H1 (cell line): Measurements from ENCODE around the gene SCAI. TPM values are rescaled to one million over a fixed set of nuclear protein-coding genes. Genes with fewer than 3 reads are reported as not detected.

Experiments used
- CTCF ChIA-PET: fragments of 300-600 bp; sonication (Branson Sonifier 250); formaldehyde crosslinking; loops from one replicate; lab custom pipeline; 2021; ENCODE audit not compliant: partially characterized antibody; lab: Charles Lee
- POLR2A ChIA-PET: fragments of 300-600 bp; sonication (Branson Sonifier 250); formaldehyde crosslinking; loops from one replicate; lab custom pipeline; 2021; ENCODE audit warnings: inconsistent platforms; ENCODE audit not compliant: partially characterized antibody; lab: Charles Lee
- DNase-seq, 2 experiments: peaks; one replicate each; pipeline versions ENCODE4 v3.0.0 to v3.0.0-alpha.2; 2010 to 2022; ENCODE audit warnings: low spot score in 2 of 2, low read depth in 1 of 2, mixed read lengths in 1 of 2
- FAIRE-seq: peaks from 2 replicates; lab custom pipeline; 2011; peaks lifted over from hg19 to GRCh38; lab: Jason Lieb, UNC
- H2AFZ ChIP-seq: 2 replicates; pipeline ENCODE4 v1.8.1; 2012; ENCODE audit warnings: low read length, inconsistent platforms
- H2AK5ac ChIP-seq: 2 replicates; pipeline ENCODE4 v1.6.1; 2013; ENCODE audit warnings: low read depth, low read length
- H2BK120ac ChIP-seq: replicated peaks from 2 replicates; pipeline ENCODE3; 2013; ENCODE audit warnings: low read depth, low read length, inconsistent platforms
- H2BK12ac ChIP-seq: 2 replicates; pipeline ENCODE4 v1.6.1; 2013; ENCODE audit warnings: low read depth, low read length
- H2BK15ac ChIP-seq: 2 replicates; pipeline ENCODE4 v1.6.1; 2013; ENCODE audit warnings: low read length
- H2BK20ac ChIP-seq: 2 replicates; pipeline ENCODE4 v1.6.1; 2013; ENCODE audit warnings: low read length
- H2BK5ac ChIP-seq: 2 replicates; pipeline ENCODE4 v1.6.1; 2013; ENCODE audit warnings: low read depth, low read length
- H3K14ac ChIP-seq: 2 replicates; pipeline ENCODE4 v1.6.1; 2013; ENCODE audit warnings: inconsistent platforms; ENCODE audit not compliant: insufficient read length
- H3K18ac ChIP-seq: 2 replicates; pipeline ENCODE4 v1.6.1; 2013; ENCODE audit warnings: low read length; ENCODE audit errors: extremely low read depth
- H3K23ac ChIP-seq: 2 replicates; pipeline ENCODE4 v1.6.1; 2013; ENCODE audit warnings: inconsistent platforms; ENCODE audit not compliant: insufficient read length
- H3K23me2 ChIP-seq: 2 replicates; pipeline ENCODE4 v1.6.1; 2013; ENCODE audit warnings: low read depth, low read length
- H3K27ac ChIP-seq: 2 replicates; pipeline ENCODE4 v1.6.1; 2011; ENCODE audit warnings: low read depth, low read length, inconsistent platforms
- H3K27me3 ChIP-seq, 4 experiments: replicated peaks in 1 of 4; 1 replicate in 1 of 4; 2 replicates in 3 of 4; pipeline versions ENCODE4 v1.6.1 to v1.8.1; 2011 to 2013; ENCODE audit warnings: low read length in 3 of 4, mild to moderate bottlenecking in 3 of 4, inconsistent platforms in 2 of 4, mixed read lengths in 2 of 4, moderate library complexity in 1 of 4; ENCODE audit not compliant: control insufficient read depth in 3 of 4, insufficient read depth in 3 of 4; ENCODE audit errors: extremely low read depth in 1 of 4
- H3K36me3 ChIP-seq, 4 experiments: 2 replicates each; pipeline versions ENCODE4 v1.6.1 to v1.8.1; 2011 to 2013; ENCODE audit warnings: mild to moderate bottlenecking in 4 of 4, low read length in 3 of 4, moderate library complexity in 2 of 4, control low read depth in 1 of 4, inconsistent platforms in 1 of 4; ENCODE audit not compliant: insufficient read depth in 4 of 4, control insufficient read depth in 2 of 4
- H3K4ac ChIP-seq: replicated peaks from 2 replicates; pipeline ENCODE3; 2013; ENCODE audit warnings: low read length, low read depth, mixed read lengths, inconsistent platforms; ENCODE audit not compliant: insufficient read length
- H3K4me1 ChIP-seq, 4 experiments: replicated peaks in 1 of 4; 1 replicate in 1 of 4; 2 replicates in 3 of 4; pipeline versions ENCODE4 v1.6.1 to v1.8.1; 2011 to 2013; ENCODE audit warnings: low read length in 3 of 4, inconsistent platforms in 2 of 4, mixed read lengths in 1 of 4; ENCODE audit not compliant: insufficient read depth in 4 of 4, control insufficient read depth in 3 of 4
- H3K4me2 ChIP-seq, 2 experiments: 2 replicates each; pipeline versions ENCODE4 v1.6.1 to v1.8.1; 2011 to 2013; ENCODE audit warnings: low read depth in 2 of 2, low read length in 2 of 2, control low read depth in 1 of 2, inconsistent platforms in 1 of 2, mild to moderate bottlenecking in 1 of 2; ENCODE audit not compliant: insufficient read depth in 1 of 2
- H3K4me3 ChIP-seq, 4 experiments: fragments of 200-600, 300-600 bp in 1 of 4; sonication (generic), shearing (Covaris generic), sonication (Bioruptor Twin) in 1 of 4; 2 replicates each; pipeline versions ENCODE4 v1.5.1 to v1.8.1; 2011 to 2016; ENCODE audit warnings: low read length in 4 of 4, low read depth in 3 of 4, control low read depth in 2 of 4, inconsistent platforms in 2 of 4, mild to moderate bottlenecking in 2 of 4, mixed read lengths in 1 of 4, moderate library complexity in 1 of 4; ENCODE audit not compliant: insufficient read depth in 2 of 4; ENCODE audit errors: extremely low read depth in 1 of 4
- H3K56ac ChIP-seq: replicated peaks from 2 replicates; pipeline ENCODE3; 2013; ENCODE audit warnings: low read depth, mild to moderate bottlenecking, mixed read lengths, low read length, inconsistent platforms; ENCODE audit not compliant: insufficient read length
- H3K79me1 ChIP-seq: 2 replicates; pipeline ENCODE4 v1.6.1; 2013; ENCODE audit warnings: low read depth, low read length, control low read depth
- H3K79me2 ChIP-seq, 2 experiments: 2 replicates each; pipeline versions ENCODE4 v1.6.1 to v1.8.1; 2012 to 2013; ENCODE audit warnings: low read length in 2 of 2, mild to moderate bottlenecking in 2 of 2, inconsistent platforms in 1 of 2; ENCODE audit not compliant: insufficient read depth in 2 of 2, control insufficient read depth in 1 of 2
- H3K9ac ChIP-seq, 4 experiments: replicated peaks in 1 of 4; 1 replicate in 1 of 4; 2 replicates in 3 of 4; pipeline versions ENCODE4 v1.6.1 to v1.8.1; 2011 to 2013; ENCODE audit warnings: low read depth in 3 of 4, low read length in 3 of 4, control low read depth in 2 of 4, mild to moderate bottlenecking in 2 of 4, moderate library complexity in 2 of 4, inconsistent platforms in 1 of 4; ENCODE audit errors: extremely low read depth in 1 of 4
- H3K9me3 ChIP-seq, 2 experiments: 2 replicates each; pipeline versions ENCODE4 v1.6.1 to v1.8.1; 2012 to 2013; ENCODE audit warnings: mild to moderate bottlenecking in 2 of 2, moderate library complexity in 2 of 2, control low read depth in 1 of 2, inconsistent platforms in 1 of 2, low read depth in 1 of 2, low read length in 1 of 2, mixed read lengths in 1 of 2; ENCODE audit not compliant: insufficient read depth in 2 of 2
- H4K20me1 ChIP-seq, 2 experiments: replicated peaks in 1 of 2; 2 replicates each; pipeline versions ENCODE3 to v1.8.1; 2011 to 2013; ENCODE audit warnings: inconsistent platforms in 2 of 2, low read length in 2 of 2, mild to moderate bottlenecking in 1 of 2; ENCODE audit not compliant: insufficient read depth in 2 of 2, control insufficient read depth in 1 of 2
- H4K5ac ChIP-seq: 2 replicates; pipeline ENCODE4 v1.6.1; 2013; ENCODE audit warnings: low read length, low read depth, mixed read lengths, inconsistent platforms; ENCODE audit not compliant: insufficient read length
- H4K8ac ChIP-seq: 2 replicates; pipeline ENCODE4 v1.8.0; 2013; ENCODE audit warnings: mild to moderate bottlenecking, moderate library complexity, low read length, inconsistent platforms; ENCODE audit not compliant: insufficient read depth; ENCODE audit errors: extremely low read depth
- H4K91ac ChIP-seq: replicated peaks from 2 replicates; pipeline ENCODE3; 2013; ENCODE audit warnings: low read length, mixed read lengths, inconsistent platforms; ENCODE audit not compliant: insufficient read length
- POLR2AphosphoS5 ChIP-seq: IDR thresholded peaks from 2 replicates; pipeline ENCODE4 v1.6.1; 2011; ENCODE audit warnings: low read depth, low read length
- WGBS, 2 experiments: shearing (Covaris generic) in 1 of 2; methylation state at CpG; one replicate each; pipeline versions ENCODE4 v1.1.6 to v1.1.7; 2013 to 2015; ENCODE audit warnings: low lambda C conversion rate in 2 of 2, mixed read lengths in 2 of 2, inconsistent platforms in 1 of 2, low coverage in 1 of 2, missing lambda C conversion rate in 1 of 2; ENCODE audit not compliant: insufficient replicate concordance in 2 of 2, insufficient coverage in 1 of 2, insufficient read length in 1 of 2; ENCODE audit errors: extremely low coverage in 1 of 2, missing lambda C conversion rate in 1 of 2; 5-methylcytosine and 5-hydroxymethylcytosine counted together
- polyA plus RNA-seq, 7 experiments: library from polyadenylated mRNA; depleted of rRNA in 3 of 7; stranded (reverse) in 5 of 7; unstranded in 2 of 7; fragments of >200 nt in 5 of 7; fragments of 200-250 nt in 2 of 7; gene quantifications; 1 replicate in 5 of 7; 2 replicates in 1 of 7; 4 replicates in 1 of 7; pipeline versions ENCODE4 v1.2.1 to v1.2.3, GENCODE V29; 2011 to 2013; ENCODE audit warnings: missing spikeins in 2 of 7, mixed read lengths in 2 of 7
- total RNA-seq: library from RNA; stranded (reverse); fragmentation: NEBNext Ultra II Directional; extraction: Animal tissue kit (Norgen Biotek cat#: 25700); gene quantifications from 2 replicates; pipeline ENCODE4 v1.2.1, GENCODE V29; 2021
- TF ChIP-seq, protein P1 (sequence below): IDR thresholded peaks from 2 replicates; pipeline ENCODE4 v1.6.1; 2011; ENCODE audit warnings: low read length, improper control_type of control experiment

SCAI gene
- total and polyA plus RNA-seq, 2 of the 8 experiments (the other 6 are each of a cell fraction or from before 2014, with no cell fraction given): 6.4 to 19.8 TPM

GRCh38 chr9:124894035-124894740, 249.1 kb downstream of the SCAI start:
- POLR2A ChIA-PET: interaction anchor here (2.0 to 31.1 kb wide), 2 partner anchors 14 to 31 kb away, joined by 7 to 573 read pairs; partner anchors contain the start of genes ARPC5L, RPL35 and WDR38
- H2BK15ac ChIP-seq: no peak overlapping the region
- CTCF ChIA-PET: interaction anchor here (0.8 to 4.5 kb wide), 20 partner anchors 9 to 237 kb away, joined by 3 to 55 read pairs (median 6); partner anchors contain the start of genes OLFML2A, RPL35 and WDR38

More at GRCh38 chr9:124894035-124894740, 249.1 kb downstream of the SCAI start:
- Histone ChIP-seq H3K9me3 (no peaks in the 10 kb centered on the region), H2AFZ (0 out of 2 replicates have a peak overlapping the region, but pooled peaks have one; percentile 13), H2AK5ac (no peak overlapping the region), H2BK120ac (no peak overlapping the region), H3K4ac (no peak overlapping the region), H3K18ac (no peak overlapping the region), H4K91ac (no peak overlapping the region), H3K4me2 (no peak overlapping the region), H3K4me3 (no peak overlapping the region), H3K23ac (no peak overlapping the region), H3K27me3 (no peaks in the 10 kb centered on the region), H3K56ac (no peak overlapping the region), H3K9ac (no peak overlapping the region), H3K79me2 (no peaks in the 10 kb centered on the region), H3K4me1 (no peaks in the 10 kb centered on the region), H3K14ac (no peak overlapping the region), H3K23me2 (no peaks in the 10 kb centered on the region)
- WGBS, 2 experiments: 92% methylated on average over 9 of the region's 9 CpGs; no CpG with 5 or more reads in 1 of the 2 experiments
- no peak for DNase-seq
- no peak for TF ChIP-seq POLR2AphosphoS5
- TF ChIP-seq, protein P1, sequence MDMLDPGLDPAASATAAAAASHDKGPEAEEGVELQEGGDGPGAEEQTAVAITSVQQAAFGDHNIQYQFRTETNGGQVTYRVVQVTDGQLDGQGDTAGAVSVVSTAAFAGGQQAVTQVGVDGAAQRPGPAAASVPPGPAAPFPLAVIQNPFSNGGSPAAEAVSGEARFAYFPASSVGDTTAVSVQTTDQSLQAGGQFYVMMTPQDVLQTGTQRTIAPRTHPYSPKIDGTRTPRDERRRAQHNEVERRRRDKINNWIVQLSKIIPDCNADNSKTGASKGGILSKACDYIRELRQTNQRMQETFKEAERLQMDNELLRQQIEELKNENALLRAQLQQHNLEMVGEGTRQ: no peak
- TF ChIP-seq, all 59 proteins: peak for 0
- Histone ChIP-seq H4K8ac (no peak overlapping the region), H3K36me3 (peaks cover 0 to 6% (median 0%) of the 10 kb centered on the region in 4 experiments; a peak in 2 of 8 replicates), H2BK12ac (no peak overlapping the region; the same call in 1 of the 2 replicates), H3K79me1 (no peaks in the 10 kb centered on the region), H4K5ac (no peak overlapping the region), H2BK20ac (no peak overlapping the region), H2BK5ac (no peak overlapping the region), H4K20me1 (no peaks in the 10 kb centered on the region), H3K27ac (no peak overlapping the region)
- FAIRE-seq: no peak
